HepG2 (cell line): ENCODE data around the gene BMERB1. TPM values are rescaled to one million over a fixed set of nuclear protein-coding genes. Genes with fewer than 3 reads are reported as not detected.
A peak's percentile ranks its signal among the peaks of the same experiment; 100 is the strongest.
"Not testable (repeated sequence)": the region's sequence is repeated elsewhere in the genome, so short reads cannot be mapped to it uniquely, and the experiment has no call there.

Experiments
- EEA1 ChIP-seq: sonication (generic); formaldehyde crosslinking; IDR thresholded peaks from 2 replicates; pipeline ENCODE4 v1.5.1; 2020; ENCODE audit warnings: mild to moderate bottlenecking, missing genetic modification reagents, borderline replicate concordance
- ELF3 ChIP-seq: IDR thresholded peaks from 2 replicates; pipeline ENCODE4 v1.6.1; 2016; ENCODE audit warnings: missing genetic modification reagents, missing compliant biosample characterization
- HOXA3 ChIP-seq: sonication (generic); formaldehyde crosslinking; IDR thresholded peaks from 2 replicates; pipeline ENCODE4 v1.5.0; 2020; ENCODE audit warnings: missing genetic modification reagents
- IRX3 ChIP-seq: sonication (generic); formaldehyde crosslinking; IDR thresholded peaks from 2 replicates; pipeline ENCODE4 v1.8.1; 2023; ENCODE audit warnings: mild to moderate bottlenecking, low read depth, missing genetic modification reagents, borderline replicate concordance
- KDM2A ChIP-seq: sonication (generic); formaldehyde crosslinking; IDR thresholded peaks from 2 replicates; pipeline ENCODE4 v1.4.0; 2020; ENCODE audit warnings: low read depth, missing genetic modification reagents, borderline replicate concordance
- NFYB ChIP-seq: sonication (generic); formaldehyde crosslinking; IDR thresholded peaks from 2 replicates; pipeline ENCODE4 v1.4.0; 2020; ENCODE audit warnings: missing genetic modification reagents
- NONO ChIP-seq, 2 experiments: fragments of 450-650 bp in 1 of 2; sonication (generic) in 1 of 2; formaldehyde crosslinking in 1 of 2; IDR thresholded peaks in 1 of 2; conservative IDR thresholded peaks in 1 of 2; 2 replicates each; pipeline versions ENCODE4 v1.6.1 to v1.8.0; 2017 to 2022; ENCODE audit warnings: mild to moderate bottlenecking in 1 of 2, missing genetic modification reagents in 1 of 2, moderate library complexity in 1 of 2
- ONECUT2 ChIP-seq: sonication (generic); formaldehyde crosslinking; IDR thresholded peaks from 2 replicates; pipeline ENCODE4 v1.4.0; 2020; ENCODE audit warnings: missing genetic modification reagents
- POLR2AphosphoS5 ChIP-seq: IDR thresholded peaks from 2 replicates; pipeline ENCODE4 v1.6.1; 2012; ENCODE audit warnings: low read depth, low read length
- RXRB ChIP-seq: IDR thresholded peaks from 2 replicates; pipeline ENCODE4 v1.6.1; 2016; ENCODE audit warnings: borderline replicate concordance, missing genetic modification reagents, missing compliant biosample characterization
- SALL1 ChIP-seq: sonication (generic); formaldehyde crosslinking; IDR thresholded peaks from 2 replicates; pipeline ENCODE4 v1.8.0; 2022; ENCODE audit warnings: mild to moderate bottlenecking, missing genetic modification reagents
- ZNF329 ChIP-seq: sonication (generic); formaldehyde crosslinking; IDR thresholded peaks from 2 replicates; pipeline ENCODE4 v1.9.0; 2021; ENCODE audit warnings: low read depth, mild to moderate bottlenecking, missing genetic modification reagents
- ZNF607 ChIP-seq: sonication (generic); formaldehyde crosslinking; IDR thresholded peaks from 2 replicates; pipeline ENCODE4 v1.5.1; 2020; ENCODE audit warnings: missing genetic modification reagents, mild to moderate bottlenecking, borderline replicate concordance
- ZNF746 ChIP-seq: sonication (generic); formaldehyde crosslinking; IDR thresholded peaks from 2 replicates; pipeline ENCODE4 v1.8.0; 2022; ENCODE audit warnings: mild to moderate bottlenecking, missing genetic modification reagents
- ZNF773 ChIP-seq: sonication (generic); formaldehyde crosslinking; IDR thresholded peaks from 2 replicates; pipeline ENCODE4 v1.4.0; 2020; ENCODE audit warnings: missing genetic modification reagents, borderline replicate concordance
- ZNF788 ChIP-seq: sonication (generic); formaldehyde crosslinking; IDR thresholded peaks from 2 replicates; pipeline ENCODE4 v1.5.0; 2020; ENCODE audit warnings: mild to moderate bottlenecking, missing genetic modification reagents, borderline replicate concordance
- polyA plus RNA-seq, 8 experiments: library from polyadenylated mRNA; depleted of rRNA in 3 of 8; stranded (reverse) in 7 of 8; unstranded in 1 of 8; fragments of >200 nt; fragmentation: Illumina TruSeq in 4 of 8; extraction: Trizol in 4 of 8; gene quantifications; 2 replicates each; pipeline versions ENCODE4 v1.2.1 to v1.2.3, GENCODE V29; 2011 to 2016; ENCODE audit warnings: low read depth in 4 of 8, missing spikeins in 1 of 8, mixed read lengths in 1 of 8; ENCODE audit not compliant: insufficient read depth in 1 of 8
- total RNA-seq, 5 experiments: library from RNA; depleted of rRNA; stranded (reverse); fragments of >200 nt; fragmentation: Illumina TruSeq; extraction: Trizol; gene quantifications; 2 replicates each; pipeline ENCODE4 v1.2.3, GENCODE V29; 2016; ENCODE audit warnings: low read depth in 1 of 5
- TF ChIP-seq, protein P1 (sequence below): sonication (generic); formaldehyde crosslinking; IDR thresholded peaks from 2 replicates; pipeline ENCODE4 v1.4.0; 2020; ENCODE audit warnings: missing genetic modification reagents
- TF ChIP-seq, protein P2 (sequence below): IDR thresholded peaks from 2 replicates; pipeline ENCODE4 v1.6.1; 2016; ENCODE audit warnings: low read depth, control low read depth
- TF ChIP-seq, protein P3 (sequence below): sonication (generic); formaldehyde crosslinking; IDR thresholded peaks from 2 replicates; pipeline ENCODE4 v1.5.1; 2020; ENCODE audit warnings: missing genetic modification reagents, mild to moderate bottlenecking, borderline replicate concordance

Gene BMERB1
- total and polyA plus RNA-seq, 2 of the 13 experiments (the other 11 are each of a cell fraction or from before 2014, with no cell fraction given) = 1.4 TPM

DNA sequence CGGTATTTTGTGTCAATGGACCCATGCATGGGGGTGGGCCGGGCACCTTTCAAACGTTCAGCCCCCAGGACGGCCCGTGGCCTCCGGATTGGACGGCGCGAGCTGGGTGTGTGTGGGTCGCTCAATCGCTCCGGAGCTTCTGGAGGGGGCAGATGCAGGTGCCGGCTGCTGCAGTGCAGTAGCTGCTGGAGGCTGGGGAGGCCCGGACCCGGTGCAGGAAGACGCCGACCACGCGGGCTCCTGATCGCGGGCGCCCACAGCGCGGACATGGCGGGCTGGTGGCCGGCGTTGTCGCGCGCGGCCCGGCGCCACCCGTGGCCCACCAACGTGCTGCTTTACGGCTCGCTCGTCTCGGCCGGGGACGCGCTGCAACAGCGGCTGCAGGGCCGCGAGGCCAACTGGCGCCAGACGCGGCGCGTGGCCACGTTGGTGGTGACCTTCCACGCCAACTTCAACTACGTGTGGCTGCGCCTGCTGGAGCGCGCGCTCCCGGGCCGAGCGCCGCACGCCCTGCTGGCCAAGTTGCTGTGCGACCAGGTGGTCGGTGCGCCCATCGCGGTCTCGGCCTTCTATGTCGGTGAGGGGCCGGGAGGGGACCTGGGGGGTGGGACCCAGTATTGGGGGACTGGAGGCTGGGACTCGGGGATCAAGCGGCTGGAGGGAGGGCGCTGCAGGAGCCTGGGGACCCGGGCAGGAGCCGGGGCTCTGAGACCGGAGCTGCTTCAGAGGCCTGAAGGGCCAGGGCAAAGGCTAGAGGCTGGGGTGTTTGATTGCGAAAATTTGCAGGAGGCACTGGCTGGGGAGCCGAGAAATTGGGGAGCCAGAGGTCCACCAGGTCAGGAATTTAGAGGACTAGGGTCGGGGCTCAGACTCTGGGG, 38.5 kb upstream of the BMERB1 start, which contains the start of gene MPV17L (continued):
- TF ChIP-seq ELF3 (CRISPR knock-in tag) (peak; percentile 34; the same call in 1 of the 2 replicates), ZNF773 (peak; percentile 95; the same call in 1 of the 2 replicates), EEA1 (CRISPR knock-in tag) (peak; percentile 98), RXRB (peak; percentile 43), ZNF607 (CRISPR knock-in tag) (peak; percentile 70), ZNF788 (CRISPR knock-in tag) (peak; percentile 62; the same call in 1 of the 2 replicates), IRX3 (peak; percentile 95), ZNF329 (CRISPR knock-in tag) (peak; percentile 92; the same call in 1 of the 2 replicates), SALL1 (CRISPR knock-in tag) (peak; percentile 84), ZNF746 (peak; percentile 37; the same call in 1 of the 2 replicates), NFYB (CRISPR knock-in tag) (peak; percentile 81), ONECUT2 (CRISPR knock-in tag) (peak; percentile 50; the same call in 1 of the 2 replicates), HOXA3 (CRISPR knock-in tag) (peak; percentile 76; the same call in 1 of the 2 replicates), POLR2AphosphoS5 (peak; percentile 92), NONO (CRISPR knock-in tag; conservative IDR thresholded peaks at IDR 0.05) (peak; percentile 71; the same call in 1 of the 2 replicates), KDM2A (peak; percentile 56)
- TF ChIP-seq, protein P1, sequence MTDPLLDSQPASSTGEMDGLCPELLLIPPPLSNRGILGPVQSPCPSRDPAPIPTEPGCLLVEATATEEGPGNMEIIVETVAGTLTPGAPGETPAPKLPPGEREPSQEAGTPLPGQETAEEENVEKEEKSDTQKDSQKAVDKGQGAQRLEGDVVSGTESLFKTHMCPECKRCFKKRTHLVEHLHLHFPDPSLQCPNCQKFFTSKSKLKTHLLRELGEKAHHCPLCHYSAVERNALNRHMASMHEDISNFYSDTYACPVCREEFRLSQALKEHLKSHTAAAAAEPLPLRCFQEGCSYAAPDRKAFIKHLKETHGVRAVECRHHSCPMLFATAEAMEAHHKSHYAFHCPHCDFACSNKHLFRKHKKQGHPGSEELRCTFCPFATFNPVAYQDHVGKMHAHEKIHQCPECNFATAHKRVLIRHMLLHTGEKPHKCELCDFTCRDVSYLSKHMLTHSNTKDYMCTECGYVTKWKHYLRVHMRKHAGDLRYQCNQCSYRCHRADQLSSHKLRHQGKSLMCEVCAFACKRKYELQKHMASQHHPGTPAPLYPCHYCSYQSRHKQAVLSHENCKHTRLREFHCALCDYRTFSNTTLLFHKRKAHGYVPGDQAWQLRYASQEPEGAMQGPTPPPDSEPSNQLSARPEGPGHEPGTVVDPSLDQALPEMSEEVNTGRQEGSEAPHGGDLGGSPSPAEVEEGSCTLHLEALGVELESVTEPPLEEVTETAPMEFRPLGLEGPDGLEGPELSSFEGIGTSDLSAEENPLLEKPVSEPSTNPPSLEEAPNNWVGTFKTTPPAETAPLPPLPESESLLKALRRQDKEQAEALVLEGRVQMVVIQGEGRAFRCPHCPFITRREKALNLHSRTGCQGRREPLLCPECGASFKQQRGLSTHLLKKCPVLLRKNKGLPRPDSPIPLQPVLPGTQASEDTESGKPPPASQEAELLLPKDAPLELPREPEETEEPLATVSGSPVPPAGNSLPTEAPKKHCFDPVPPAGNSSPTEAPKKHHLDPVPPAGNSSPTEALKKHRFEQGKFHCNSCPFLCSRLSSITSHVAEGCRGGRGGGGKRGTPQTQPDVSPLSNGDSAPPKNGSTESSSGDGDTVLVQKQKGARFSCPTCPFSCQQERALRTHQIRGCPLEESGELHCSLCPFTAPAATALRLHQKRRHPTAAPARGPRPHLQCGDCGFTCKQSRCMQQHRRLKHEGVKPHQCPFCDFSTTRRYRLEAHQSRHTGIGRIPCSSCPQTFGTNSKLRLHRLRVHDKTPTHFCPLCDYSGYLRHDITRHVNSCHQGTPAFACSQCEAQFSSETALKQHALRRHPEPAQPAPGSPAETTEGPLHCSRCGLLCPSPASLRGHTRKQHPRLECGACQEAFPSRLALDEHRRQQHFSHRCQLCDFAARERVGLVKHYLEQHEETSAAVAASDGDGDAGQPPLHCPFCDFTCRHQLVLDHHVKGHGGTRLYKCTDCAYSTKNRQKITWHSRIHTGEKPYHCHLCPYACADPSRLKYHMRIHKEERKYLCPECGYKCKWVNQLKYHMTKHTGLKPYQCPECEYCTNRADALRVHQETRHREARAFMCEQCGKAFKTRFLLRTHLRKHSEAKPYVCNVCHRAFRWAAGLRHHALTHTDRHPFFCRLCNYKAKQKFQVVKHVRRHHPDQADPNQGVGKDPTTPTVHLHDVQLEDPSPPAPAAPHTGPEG (CRISPR knock-in tag) = peak; percentile 85
- TF ChIP-seq, protein P2, sequence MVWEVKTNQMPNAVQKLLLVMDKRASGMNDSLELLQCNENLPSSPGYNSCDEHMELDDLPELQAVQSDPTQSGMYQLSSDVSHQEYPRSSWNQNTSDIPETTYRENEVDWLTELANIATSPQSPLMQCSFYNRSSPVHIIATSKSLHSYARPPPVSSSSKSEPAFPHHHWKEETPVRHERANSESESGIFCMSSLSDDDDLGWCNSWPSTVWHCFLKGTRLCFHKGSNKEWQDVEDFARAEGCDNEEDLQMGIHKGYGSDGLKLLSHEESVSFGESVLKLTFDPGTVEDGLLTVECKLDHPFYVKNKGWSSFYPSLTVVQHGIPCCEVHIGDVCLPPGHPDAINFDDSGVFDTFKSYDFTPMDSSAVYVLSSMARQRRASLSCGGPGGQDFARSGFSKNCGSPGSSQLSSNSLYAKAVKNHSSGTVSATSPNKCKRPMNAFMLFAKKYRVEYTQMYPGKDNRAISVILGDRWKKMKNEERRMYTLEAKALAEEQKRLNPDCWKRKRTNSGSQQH = peak; percentile 63
- TF ChIP-seq, protein P3, sequence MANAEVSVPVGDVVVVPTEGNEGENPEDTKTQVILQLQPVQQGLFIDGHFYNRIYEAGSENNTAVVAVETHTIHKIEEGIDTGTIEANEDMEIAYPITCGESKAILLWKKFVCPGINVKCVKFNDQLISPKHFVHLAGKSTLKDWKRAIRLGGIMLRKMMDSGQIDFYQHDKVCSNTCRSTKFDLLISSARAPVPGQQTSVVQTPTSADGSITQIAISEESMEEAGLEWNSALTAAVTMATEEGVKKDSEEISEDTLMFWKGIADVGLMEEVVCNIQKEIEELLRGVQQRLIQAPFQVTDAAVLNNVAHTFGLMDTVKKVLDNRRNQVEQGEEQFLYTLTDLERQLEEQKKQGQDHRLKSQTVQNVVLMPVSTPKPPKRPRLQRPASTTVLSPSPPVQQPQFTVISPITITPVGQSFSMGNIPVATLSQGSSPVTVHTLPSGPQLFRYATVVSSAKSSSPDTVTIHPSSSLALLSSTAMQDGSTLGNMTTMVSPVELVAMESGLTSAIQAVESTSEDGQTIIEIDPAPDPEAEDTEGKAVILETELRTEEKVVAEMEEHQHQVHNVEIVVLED = peak; percentile 57
- not testable (repeated sequence) for TF ChIP-seq NONO (IDR thresholded peaks at IDR 0.05)
